ENCODE data around the gene SPEF1.
"Not testable (repeated sequence)": the region's sequence is repeated elsewhere in the genome, so short reads cannot be mapped to it uniquely, and the experiment has no call there.

The SPEF1 gene

GRCh38 chr20:3808544-3808943, 27.3 kb upstream of the SPEF1 start:
- DNase-seq, result no peak

- no peak for DNase-seq
Measured at GRCh38 chr20:3804781-3805180, 23.5 kb upstream of the SPEF1 start.

- no peak for DNase-seq
Measured at GRCh38 chr20:3804254-3804751, 23.1 kb upstream of the SPEF1 start.

- no peak for DNase-seq
Measured at GRCh38 chr20:3803854-3804253, 22.6 kb upstream of the SPEF1 start.

- no peak for DNase-seq
Measured at GRCh38 chr20:3803289-3803688, 22.0 kb upstream of the SPEF1 start.

GRCh38 chr20:3802524-3803239, 21.4 kb upstream of the SPEF1 start:
- no peak for DNase-seq

DNA sequence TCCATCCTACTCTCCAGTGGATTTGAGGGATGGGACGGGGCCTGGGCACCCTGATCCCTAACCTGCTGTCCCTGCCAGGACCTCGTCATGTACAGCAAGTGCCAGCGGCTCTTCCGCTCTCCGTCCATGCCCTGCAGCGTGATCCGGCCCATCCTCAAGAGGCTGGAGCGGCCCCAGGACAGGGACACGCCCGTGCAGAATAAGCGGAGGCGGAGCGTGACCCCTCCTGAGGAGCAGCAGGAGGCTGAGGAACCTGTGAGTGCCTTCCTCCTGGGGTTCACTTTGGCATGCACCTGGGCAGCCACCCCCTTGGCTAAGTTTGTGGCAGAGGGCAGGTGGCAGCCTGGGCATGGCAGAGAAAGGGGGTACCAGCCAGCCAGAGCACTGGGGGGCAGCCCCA, 20.6 kb upstream of the SPEF1 start:
- DNase-seq, result no peak

GRCh38 chr20:3801299-3801698, 20.1 kb upstream of the SPEF1 start:
- DNase-seq, result no peak

DNA sequence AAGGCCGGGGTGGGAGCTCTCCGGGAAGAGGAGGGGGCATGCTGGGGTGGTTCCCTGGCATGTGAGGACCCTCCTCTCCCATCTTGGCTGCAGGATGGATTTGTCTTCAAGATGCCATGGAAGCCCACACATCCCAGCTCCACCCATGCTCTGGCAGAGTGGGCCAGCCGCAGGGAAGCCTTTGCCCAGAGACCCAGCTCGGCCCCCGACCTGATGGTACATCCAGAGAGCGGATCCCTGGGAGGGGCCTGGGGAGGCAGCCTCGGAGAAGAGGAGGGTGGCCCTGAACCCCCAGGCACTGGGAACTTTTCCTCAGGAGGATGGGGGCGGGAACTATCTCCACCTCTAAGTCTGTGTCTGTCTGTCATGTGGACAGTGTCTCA, 19.6 kb upstream of the SPEF1 start:
- DNase-seq, result no peak

DNA sequence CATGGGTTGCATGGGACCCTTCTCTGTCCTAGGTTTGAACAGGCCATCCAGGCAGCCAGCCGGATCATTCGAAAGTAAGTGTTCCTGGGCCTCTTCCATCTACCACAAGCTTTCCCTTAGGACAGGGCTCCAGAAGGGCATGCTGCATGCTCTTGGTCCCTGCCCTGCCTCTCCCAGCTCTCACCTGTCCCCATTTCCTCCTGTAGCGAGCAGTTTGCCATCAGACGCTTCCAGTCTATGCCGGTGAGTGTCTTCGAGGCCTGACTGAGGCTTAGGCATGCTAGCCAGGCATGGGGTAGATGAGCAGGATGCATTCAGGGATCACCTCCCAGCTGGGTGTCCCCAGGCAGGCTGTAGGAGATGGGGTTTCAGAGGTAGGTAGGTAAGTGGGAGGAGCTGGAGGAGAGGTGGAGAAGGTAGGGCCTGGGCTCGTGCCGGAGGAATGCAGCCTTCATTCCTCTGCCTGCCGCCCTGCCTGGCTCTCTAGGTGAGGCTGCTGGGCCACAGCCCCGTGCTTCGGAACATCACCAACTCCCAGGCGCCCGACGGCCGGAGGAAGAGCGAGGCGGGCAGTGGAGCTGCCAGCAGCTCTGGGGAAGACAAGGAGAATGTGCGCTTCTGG, 19.1 kb upstream of the SPEF1 start:
- no peak for DNase-seq

DNA sequence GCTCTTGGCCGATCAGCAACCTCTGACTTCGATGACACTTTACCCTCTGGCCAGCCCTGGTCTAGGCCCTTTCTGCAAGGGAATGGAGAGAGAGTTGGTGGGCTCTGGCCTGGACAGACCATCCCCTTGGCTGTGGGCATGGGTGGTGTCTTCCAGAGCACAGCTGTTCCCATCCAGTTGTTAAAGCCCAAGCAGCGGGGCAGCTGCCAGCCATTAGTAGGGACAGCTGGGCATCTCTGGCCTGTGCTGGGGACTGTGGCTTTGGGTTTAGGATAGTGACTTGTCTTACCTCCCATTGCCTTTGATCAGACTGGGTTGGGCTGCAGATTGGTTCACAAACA, 17.6 kb upstream of the SPEF1 start:
- DNase-seq, result no peak

DNA sequence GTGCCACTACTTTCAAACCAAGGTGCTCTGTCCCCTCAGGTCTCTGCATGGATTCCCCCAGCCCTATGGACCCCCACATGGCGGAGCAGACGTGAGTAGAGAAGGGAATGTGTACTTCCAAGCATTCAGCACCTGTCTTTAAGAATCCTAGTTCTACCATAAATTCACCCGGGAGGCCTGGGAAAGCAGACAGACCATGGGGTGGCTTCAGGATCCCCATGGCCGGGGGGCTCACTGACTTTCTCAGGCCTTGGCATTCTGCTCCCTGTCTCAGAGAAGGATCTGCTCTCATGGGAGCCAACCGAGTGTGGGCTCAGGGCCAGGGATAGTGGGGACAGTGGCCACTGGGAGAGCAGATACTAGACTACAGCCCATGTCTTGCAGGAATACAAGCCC, 17.1 kb upstream of the SPEF1 start:
- no peak for DNase-seq

DNA sequence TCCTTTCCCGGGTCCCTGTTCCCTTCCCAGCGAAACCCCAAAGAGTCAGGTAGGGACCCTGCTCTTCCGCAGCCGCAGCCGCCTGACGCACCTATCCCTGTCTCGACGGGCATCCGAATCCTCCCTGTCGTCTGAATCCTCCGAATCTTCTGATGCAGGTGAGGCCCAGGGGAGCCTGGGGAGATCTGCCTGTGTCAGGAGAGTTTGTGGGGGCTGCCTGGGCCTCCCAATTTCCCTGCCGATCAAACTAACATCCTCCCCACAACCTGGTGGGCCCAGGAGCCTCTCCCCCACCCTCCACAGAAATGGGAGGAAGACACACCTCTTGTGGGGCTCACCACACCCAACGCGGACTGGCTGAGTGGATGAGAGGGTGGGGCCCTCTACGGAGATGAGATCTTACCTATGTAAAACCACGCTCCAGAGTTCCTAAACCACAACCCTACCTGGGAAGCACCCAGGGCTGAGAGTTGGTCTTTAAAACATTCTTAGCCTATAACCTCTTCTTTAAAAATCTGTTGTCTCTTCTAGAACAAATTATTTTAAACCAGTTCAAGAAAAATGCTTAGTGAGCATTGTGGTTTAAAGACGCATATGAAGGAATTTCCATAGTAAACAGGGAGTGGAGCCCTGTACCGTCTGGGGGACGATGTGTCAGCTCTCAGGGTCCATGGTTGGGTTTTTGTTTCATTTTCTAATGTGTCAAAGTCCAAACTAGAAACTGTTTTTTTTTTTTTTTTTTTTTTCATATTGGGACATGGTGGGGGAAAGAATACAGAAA, 16.5 kb upstream of the SPEF1 start:
- no peak for DNase-seq

- DNase-seq, result no peak
Measured at GRCh38 chr20:3797226-3797545, 15.9 kb upstream of the SPEF1 start.

GRCh38 chr20:3796477-3797225, 15.4 kb upstream of the SPEF1 start:
- no peak for DNase-seq

- peak; percentile 70 for DNase-seq
Measured at GRCh38 chr20:3795511-3796468, 14.5 kb upstream of the SPEF1 start, which contains the start of gene CDC25B. TSS of gene CDC25B (plus strand) at chr20:3796310. CDS start at chr20:3796532, 222 bp downstream.

GRCh38 chr20:3794701-3795420, 13.6 kb upstream of the SPEF1 start:
- DNase-seq, result no peak

DNA sequence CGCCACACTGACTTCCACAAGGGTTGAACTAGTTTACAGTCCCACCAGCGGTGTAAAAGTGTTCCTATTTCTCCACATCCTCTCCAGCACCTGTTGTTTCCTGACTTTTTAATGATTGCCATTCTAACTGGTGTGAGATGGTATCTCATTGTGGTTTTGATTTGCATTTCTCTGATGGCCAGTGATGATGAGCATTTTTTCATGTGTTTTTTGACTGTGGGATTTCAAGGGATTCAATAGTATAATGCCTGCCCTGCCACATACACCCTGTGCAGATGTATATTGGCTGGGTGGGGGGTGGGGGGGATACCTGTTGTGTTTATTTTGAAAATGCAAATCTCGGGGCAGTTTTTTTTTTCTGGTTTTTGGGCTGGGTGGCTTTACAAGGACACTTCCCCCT, 12.9 kb upstream of the SPEF1 start:
- not testable (repeated sequence) for DNase-seq

DNA sequence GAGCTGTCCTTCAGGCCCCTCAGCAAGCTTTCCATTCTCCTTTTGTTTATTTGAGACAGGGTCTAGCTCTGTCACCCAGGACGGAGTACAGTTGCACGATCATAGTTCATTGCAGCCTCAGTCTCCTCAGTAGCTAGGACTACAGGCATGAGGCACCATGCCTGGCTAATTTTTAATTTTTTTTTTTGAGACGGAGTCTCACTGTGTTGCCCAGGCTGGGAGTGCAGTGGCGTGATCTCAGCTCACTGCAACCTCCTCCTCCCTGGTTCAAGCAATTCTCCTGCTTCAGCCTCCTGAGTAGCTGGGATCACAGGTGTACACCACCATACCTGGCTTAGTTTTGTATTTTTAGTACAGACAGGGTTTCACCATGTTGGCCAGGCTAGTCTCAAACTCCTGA, 8.0 kb upstream of the SPEF1 start:
- not testable (repeated sequence) for DNase-seq

DNA sequence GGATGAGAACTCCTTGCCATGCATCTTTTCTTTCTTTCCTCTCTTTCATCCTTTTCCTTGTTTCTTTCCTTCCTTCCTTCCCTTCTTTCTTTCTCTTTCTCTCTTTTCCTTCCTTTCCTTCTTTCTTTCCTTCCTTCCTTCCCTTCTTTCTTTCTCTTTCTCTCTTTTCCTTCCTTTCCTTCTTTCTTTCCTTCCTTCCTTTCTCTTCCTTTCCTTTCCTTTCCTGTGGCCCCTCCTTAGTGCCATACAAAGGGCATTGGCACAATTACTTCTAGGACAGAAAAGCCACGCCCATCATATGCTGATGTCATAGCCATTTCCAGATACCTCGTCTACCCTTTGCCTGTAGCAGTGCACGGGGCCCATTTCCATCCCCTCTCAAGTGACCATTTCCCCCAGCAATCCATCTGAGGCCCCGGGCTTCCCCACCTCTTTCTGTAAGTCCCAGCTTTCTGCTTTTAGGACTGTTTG, 7.5 kb upstream of the SPEF1 start:
- DNase-seq, result no peak

DNA sequence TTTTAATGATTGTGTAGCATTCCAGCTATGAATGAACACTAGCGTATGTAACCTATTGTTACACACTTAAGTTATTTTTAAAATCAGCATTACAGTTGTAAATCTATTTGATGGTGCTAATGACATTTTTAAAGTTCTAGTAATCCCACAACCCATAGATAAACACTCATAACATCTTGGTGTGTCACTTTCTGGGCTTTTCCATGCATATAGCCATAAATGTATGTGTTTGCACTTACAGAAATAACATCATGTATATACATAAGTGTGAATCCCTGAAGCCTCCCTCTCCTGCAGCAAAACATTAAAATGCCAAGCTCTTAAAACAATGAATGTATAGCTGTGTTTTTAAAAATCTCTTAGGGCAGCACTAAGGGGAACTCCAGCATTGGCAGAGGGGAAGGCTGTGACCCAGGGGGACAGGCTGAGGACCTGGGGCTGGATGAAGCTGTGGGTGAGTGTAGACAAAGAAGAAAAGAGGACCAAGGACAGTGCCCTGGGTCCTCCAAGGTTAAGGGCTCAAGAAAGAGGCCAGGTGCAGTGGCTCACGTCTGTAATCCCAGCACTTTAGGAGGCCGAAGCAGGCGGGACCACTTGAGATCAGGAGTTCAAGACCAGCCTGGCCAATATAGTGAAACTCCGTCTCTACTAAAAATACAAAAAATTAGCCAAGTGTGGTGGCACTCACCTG, 6.2 kb upstream of the SPEF1 start:
- no peak for DNase-seq

All from GDM1 (cell line).